ENCODE results near the gene SEC62. TPM values are rescaled to one million over a fixed set of nuclear protein-coding genes. Genes with fewer than 3 reads are reported as not detected.

The SEC62 gene, protein sequence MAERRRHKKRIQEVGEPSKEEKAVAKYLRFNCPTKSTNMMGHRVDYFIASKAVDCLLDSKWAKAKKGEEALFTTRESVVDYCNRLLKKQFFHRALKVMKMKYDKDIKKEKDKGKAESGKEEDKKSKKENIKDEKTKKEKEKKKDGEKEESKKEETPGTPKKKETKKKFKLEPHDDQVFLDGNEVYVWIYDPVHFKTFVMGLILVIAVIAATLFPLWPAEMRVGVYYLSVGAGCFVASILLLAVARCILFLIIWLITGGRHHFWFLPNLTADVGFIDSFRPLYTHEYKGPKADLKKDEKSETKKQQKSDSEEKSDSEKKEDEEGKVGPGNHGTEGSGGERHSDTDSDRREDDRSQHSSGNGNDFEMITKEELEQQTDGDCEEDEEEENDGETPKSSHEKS
- total RNA-seq (2014; rRNA removed; shearing (Covaris generic)) = 17.1 and 22.2 TPM in 2 replicates

DNA sequence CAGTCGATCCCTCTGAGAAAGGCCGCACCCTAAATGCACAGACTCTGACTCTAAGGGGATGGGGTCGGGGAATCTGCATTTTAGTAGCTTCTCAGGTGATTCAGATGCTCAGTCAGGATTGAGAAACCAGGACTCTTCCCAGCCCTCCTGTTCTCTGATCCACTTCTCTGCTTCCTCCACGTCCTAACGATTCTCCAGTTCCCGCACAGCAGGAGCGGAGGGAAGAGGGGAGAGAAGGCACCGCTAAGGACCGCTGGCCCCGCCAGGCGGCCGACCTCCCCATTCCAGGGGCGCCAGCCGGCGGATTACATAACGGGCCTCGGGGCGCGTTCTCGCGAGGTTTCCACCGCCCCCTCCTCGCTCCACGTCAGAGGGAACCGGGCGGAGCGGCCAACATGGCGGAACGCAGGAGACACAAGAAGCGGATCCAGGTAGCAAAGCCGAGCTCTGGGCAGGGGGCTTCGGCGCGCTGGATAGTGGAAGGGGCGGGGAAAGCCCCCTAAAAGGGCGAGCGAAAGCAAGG, at the start of gene SEC62:
TSS of gene SEC62 (plus strand) at position 380 of the 523 bp plus-strand sequence. CDS start at position 396, 16 bp downstream.
- DNase-seq (ENCODE audit: low spot score) = peak; percentile 97

DNA sequence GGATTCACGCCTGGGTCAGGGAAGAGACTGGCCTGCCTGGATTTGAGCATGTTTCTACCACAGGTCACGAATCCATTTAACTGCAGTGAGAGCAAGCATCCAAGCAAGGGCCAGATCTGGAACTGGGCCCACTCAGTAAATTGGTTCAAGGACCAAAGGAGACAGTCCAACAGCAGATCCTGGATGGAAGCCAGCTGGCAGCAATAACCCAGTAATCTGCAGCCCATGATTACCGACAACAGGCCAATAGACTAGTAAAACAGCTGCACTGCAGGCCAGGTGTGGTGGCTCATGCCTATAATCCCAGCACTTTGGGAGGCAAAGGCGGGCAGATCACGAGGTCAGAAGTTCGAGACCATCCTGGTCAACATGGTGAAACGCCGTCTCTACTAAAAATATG, 43.4 kb upstream of the SEC62 start:
- DNase-seq (ENCODE audit: low spot score) = no peak

DNA sequence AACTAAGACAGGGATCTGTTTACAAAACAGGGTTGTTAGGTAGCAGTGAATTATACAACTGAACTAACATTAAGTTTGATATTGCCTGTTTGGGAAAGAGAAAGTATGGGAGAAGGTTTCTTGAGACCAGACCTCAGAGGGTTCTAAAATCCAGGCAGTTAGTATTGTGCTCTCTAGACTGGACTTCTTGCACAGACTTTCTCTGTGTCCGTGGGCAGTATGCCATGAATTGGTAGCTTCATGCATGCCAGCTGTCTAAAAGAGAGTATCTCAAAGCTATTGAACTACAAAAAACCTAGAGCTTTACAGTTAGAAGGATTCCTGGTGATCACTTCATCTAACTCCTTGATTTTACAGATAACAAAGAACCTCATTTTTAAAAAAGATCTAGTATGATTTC, 42.8 kb upstream of the SEC62 start:
- no peak for DNase-seq (ENCODE audit: low spot score)

DNA sequence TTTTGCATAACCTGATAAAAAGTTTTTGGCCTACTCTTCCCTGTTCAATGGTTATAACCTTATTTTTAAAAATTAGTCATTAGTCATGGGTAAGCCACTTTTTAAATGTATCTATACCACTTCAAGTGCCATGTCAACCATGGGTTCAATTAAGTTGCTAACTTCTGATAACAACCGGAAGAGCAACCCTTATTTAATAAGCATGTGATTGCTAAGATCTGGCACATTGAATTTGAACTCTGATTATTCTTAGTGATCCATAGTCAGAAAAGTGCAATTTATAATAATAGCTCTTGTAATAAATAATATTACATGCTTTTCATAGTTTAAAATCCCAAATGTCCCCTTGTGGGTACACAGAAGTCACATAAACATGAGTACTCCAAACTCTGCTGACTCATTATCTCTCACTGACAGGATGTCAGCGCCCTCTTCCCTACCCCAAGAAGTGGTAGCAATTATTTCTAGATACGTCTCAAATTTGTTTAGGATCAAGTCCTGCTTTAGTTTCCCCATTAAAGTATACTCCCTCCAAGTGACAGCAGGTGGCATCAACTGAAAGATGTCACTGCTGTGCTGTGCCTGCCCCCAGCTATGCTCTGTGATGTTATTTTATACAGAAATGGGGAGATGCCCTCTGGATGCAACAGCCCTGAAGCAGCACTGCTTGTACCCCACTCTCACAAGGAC, 36.6 kb upstream of the SEC62 start:
- no peak for DNase-seq (ENCODE audit: low spot score)

DNA sequence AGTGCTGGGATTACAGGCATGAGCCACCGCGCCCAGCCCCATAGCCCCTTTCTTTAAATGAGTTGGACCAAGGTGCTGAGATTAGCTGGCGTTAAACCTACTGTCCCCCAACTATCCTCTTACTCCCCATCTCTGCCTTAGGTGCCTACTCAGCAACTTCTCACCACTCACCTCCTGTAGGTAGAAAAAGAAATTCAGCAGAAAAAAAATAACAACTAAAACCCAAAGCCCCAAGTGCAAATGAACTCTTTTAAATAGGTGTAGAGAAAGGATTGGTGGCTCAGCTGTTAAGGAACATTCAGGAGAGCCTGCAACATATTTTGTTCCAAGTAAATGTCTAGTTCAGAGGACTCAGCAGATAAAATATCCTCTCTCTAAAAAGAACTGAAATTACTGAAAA, 35.8 kb upstream of the SEC62 start:
- no peak for DNase-seq (ENCODE audit: low spot score)

DNA sequence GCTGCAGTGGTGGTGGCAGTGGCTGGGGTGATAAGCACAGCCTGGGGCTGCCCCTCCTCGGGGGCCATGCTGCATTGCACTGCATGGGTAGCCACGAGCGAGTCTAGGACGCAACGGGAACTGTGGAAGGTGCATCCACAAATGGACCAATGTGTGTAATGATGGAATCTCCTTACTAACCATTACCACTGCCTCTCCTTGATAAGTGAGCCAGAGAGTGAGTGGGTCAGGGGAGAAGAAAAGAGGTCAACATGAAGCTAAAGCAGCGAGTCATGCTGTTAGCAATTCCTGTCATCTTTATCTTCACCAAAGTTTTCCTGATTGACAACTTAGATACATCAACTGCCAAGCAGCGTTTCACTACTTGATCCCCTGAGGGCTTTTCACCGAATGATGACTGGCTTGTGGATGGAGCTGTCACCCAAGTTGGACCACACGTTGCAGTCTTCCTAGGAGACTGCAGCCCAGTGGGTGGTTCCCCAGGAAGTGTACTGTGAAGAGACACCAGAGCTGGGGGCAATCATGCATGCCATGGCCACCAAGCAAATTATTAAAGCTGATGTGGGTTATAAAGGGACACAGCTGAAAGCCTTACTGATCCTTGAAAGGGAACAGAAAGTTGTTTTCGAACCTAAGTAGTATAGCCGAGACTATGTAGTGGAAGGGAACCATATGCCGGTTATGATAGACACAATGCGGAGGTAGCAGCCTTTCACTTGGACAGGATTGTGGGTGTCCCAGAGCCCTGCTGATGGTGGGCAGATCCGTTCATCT, 34.7 kb upstream of the SEC62 start:
- DNase-seq (ENCODE audit: low spot score) = no peak

DNA sequence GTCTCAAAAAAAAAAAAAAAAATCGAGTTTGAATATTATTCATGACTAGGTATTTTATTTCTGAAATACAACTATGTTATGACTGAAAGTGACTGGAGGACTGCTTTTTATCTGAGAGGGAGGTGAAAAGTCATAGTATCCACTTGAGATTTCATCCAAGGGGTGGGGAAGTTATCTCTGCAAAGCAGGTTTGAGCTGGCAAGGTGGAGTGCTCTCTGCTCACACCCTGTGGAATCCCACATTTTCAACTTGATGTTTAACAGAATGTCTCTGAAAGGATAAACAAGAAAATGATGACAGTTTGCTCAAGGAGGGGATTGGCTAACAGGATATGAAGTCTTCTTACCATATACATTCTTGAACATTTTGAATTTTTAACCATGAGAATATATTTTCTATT, 27.3 kb upstream of the SEC62 start:
- DNase-seq (ENCODE audit: low spot score) = no peak

DNA sequence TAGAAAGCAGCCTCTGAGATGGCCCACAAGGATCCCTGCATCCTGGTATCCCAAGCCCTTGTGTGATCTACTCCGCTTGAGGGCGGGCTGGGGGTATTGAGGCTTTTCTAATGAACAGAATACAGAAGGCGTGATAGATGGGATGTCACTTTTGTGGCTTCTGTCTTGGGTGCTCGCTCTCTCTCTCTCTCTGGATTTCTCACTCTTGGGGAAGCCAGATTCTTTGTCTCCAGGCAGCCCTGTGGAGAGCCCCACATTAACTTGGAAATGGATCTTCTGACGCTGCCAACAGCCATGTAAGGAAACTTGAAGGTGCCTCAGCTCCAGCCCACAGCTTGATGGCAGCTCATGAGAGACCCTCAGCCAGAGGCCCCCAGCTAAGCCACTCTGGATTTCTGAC, 26.9 kb upstream of the SEC62 start:
- no peak for DNase-seq (ENCODE audit: low spot score)

DNA sequence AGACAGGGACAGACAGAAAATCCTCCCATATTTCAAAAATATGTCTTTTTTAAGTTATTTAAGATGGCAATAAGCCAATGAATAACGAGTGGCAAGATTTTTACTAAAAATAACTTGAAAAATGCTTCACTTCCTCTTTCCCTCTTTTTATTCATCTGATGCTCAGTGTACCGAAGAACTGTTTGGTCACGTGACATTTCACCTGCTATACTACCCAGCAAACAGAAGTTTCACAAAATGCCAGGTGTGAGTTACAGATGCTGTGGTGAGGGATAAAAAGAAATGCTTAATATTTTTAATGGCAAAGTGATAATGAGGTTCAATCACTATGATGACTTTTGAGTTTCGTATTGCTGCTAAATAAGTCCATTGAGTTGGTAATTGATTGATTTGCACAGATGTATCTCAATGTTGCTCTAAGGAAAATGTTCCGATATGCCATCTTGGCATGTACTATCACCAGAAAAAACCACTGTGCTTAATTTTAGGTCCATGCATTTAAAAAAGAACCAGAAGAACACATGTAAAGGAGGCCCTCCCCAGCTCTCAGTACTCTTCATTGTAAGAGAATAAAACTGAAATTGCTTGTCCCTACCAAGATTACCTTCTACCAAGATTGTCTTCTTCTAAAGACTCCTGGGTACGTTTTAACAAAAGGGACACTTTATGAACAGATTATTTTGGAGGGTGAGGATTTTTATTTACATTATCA, 26.0 kb upstream of the SEC62 start:
- no peak for DNase-seq (ENCODE audit: low spot score)

DNA sequence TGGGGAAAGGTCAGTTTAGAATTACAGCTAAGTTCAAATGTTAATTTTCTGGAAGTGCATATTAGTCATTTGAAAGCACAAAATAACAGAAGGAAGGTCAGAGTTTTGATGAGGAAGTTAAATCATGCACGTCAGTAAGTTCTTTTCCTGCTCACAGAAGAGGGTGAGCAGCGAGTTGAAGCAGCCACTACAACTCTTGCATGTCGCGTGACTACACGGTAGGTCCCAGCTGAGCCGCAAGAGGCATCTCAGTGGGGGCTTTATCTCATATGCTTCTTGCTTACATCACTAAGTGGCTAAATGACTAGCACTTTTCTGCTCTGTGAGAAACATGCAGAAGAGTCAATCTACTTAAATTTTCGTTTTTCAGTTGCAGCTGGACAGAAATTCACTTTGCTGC, 21.3 kb upstream of the SEC62 start:
- DNase-seq (ENCODE audit: low spot score) = no peak

DNA sequence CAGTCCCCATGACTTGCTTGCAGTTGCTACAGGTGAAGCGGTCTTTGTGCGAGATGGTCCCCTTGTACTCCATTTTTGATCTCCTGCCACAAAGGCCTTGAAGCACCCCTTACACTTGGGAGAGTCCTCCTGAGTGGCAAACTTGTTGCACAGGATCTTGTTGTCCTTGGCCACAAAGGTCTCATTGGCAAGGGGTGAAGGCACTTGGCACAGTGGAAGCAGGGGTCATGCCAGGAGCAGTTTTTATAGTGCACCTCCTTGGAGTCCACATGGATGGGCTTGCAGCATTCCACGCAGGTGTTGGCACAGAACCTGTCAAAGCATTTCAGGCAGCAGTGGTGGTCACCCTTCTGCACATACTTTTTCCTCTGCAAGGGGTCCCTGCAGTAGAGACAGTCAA, 20.3 kb upstream of the SEC62 start:
- no peak for DNase-seq (ENCODE audit: low spot score)

DNA sequence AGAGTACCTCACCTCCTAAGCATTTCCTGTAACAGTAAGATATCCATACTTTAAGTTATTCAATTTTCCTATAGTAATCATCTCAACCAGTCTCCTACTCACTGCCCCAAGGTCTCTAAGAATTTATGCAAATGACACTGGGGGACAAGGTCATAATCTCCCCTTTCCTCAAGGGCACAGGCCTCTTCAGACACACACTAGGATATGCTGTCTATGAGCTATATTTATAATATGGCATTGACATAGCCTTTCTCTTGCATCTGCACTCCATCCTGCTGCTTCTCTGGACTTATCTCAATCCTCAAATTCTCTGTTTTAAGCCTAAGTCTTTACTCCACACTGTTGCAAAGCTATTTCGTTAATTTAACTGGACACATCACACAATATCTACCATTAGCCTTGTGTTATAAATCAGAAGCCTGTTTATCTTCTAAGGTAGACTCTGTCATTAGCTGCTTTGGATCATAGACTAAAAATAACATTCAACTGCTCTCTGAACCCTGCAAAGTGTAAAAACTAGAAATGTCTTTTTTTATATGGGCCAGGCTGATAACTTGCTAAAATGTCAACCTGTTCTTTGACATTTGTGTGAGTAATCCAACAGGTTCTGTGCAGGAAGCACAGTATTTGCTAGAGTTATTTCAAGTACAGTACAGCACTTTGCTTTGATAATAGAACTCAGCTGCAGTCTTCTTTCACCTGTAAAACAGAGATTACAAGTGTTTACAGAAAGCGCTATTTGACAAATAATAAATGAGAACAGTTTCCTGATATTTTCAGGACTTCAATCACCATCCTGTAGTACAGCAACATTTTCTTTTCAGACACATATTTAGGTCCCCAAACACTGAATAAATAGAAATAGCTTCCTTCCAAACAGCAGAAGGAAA, 17.8 kb upstream of the SEC62 start:
- no peak for DNase-seq (ENCODE audit: low spot score)

DNA sequence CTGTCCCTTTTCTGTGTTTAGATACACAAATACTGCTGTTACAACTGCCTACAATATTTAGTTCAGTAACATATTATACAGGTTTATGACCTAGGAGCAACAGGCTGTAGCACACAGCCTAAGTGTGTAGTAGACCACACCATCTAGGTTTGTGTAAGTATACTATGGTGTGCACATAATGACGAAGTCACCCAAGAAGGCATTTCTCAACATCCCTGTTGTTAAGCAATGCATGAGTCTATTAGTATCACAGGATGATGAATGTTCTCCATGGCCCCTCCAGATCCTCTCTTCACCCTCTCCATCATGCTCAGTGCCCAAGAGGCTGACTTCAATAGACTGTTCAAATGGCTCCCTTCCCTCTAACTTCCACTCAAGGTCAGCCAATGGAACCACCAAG, 14.6 kb upstream of the SEC62 start:
- no peak for DNase-seq (ENCODE audit: low spot score)

DNA sequence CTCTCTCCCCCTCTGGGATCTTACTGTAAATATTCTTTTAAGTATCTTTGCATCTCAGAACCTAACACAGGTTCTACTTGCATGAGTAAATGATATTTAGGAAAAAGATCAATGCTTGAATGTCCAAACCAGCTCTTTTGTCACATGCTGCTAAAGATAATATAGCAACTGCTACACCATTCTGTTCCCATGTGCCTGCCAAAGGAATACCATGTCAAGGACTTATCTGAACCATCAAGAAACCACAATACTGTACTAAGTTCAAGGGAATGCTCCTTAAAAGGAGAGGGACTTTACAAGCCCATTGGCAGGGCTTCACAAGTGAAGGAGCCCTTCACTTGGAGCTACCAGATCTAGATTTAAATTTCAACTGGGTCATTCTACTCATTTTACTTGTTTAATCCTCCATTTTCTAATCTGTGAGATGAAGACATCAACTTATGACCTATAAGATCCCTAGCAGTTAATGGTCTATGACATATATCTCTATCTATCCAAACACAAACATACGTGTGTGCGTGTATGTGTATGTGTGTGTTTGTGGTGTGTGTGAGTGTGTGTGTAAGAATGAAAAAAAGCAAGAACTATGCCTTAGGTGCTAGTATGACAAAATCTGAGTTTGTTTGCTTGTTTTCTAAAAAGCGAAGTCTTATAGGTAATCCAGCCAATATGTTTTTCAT, 13.0 kb upstream of the SEC62 start:
- DNase-seq (ENCODE audit: low spot score) = no peak

DNA sequence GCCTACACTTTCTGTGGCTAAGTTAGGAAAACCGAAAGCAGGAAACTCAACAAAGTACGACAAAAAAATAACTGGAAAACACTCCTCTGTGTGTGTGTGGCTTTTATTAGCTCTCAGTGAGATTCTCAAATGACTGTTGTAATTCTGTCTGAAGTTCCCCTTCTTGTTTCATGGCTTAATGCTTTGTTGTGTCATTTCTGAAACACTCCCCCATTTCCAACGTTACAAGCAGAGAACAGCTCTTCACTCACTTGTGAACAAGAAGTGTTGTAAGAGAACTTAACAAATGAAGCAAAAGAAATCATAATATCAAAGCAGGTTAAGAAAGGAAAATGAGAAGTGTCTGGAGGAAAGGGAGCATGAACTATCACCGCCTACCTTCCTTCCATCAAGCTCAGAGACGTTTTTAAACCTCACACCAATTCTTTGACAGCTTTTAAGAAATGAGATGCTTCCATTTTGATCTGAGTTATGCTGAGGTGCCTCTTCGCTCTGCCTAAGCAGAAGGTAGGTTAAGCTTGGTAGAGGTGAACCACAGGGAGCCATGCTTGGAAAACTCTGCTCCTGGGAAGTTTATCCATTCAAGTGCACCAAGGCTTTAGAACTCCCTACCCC, 12.4 kb upstream of the SEC62 start:
- DNase-seq (ENCODE audit: low spot score) = no peak

DNA sequence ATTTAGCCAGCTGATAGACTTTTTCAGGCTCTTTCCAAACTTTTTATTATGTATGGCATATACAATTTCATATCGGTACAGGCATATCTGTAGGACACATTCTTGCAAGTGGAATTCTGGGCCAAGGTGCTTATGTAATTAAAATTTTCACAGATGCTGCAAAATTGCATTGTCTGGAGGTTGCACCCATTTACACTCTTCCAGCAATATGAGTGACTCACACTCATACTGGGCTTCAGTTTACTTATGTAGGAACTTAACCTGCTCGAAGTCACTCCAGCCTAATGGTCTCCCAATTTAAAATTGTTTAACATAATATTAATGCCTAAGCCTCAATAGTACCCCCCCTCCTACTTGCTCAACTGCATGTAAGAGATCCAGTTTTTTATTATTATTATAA, 11.2 kb upstream of the SEC62 start:
- no peak for DNase-seq (ENCODE audit: low spot score)

DNA sequence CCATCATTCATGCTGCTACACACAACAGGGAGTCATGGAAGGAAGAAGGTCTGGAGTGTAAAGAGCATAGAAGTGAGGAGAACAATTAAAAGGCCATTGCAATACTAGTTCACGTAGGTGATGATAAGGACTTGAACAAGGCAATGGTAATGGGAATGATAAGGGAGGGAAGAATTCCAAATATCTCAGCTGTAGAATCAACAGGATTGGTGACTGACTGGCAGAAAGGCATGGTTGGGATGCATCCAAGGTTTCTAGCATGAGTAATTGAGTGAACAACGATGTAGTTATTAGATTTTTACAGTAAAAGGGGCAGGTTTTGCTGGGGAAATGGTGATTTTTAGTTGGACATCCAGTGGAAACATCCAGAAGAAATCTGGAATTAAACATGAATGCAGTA, 2.4 kb upstream of the SEC62 start:
- no peak for DNase-seq (ENCODE audit: low spot score)

DNA sequence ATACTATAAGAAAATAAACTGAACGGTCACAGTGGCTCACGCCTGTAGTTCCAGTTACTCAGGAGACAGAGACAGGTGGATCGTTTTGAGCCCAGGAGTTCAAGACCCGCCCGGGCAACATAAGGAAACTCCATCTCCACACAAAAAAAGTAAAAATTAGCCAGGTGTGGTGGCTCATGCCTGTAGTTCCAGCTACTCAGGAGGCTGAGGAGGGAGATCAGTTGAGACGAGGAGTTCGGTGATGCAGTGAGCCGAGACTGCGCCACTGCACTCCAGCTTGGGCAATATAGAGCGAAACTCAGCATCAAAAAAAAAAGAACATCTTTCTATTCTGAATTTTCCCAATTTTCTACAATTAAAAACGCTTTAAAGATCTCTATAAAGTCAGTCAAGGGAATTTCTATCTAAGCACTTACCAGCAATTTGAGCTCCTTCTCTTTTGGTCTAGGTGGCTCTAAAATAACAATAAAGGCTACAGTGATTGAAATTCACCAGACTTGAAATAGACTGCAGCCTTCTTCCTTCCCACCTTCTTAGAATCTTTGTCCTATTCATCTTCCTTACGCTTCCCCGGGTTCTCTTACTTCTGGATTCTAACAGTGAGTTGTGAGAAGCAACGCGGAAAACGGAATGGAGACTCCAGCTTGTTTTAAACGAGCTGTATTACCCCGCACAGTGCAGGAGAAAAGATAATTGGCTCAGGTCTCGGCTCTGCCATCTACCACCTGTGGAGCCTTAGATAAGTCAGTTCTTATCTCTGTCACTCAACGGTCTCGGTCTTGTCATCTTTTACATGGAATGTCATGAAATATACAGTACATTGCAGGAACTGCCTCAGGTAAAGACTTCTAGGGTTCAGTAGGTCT, 812 bp upstream of the SEC62 start:
- DNase-seq (ENCODE audit: low spot score) = peak; percentile 55

Data from HT-29 (cell line).